Kidney (tissue), 14 donors: ENCODE results near the gene DNAJA2. TPM values are rescaled to one million over a fixed set of nuclear protein-coding genes. Genes with fewer than 3 reads are reported as not detected.

ENCODE experiments used
- DNase-seq, 5 donors: peaks; one replicate each; pipeline ENCODE4 v3.0.0-alpha.2; 2013 to 2020
- FAIRE-seq: peaks from 2 replicates; lab custom pipeline; 2012; peaks lifted over from hg19 to GRCh38; lab: Jason Lieb, UNC
- H3K27ac ChIP-seq, 2 donors: one replicate each; pipeline ENCODE4 v1.7.0; 2013; ENCODE audit warnings: low read depth in 2 of 2, low read length in 2 of 2, inconsistent platforms in 1 of 2
- H3K27me3 ChIP-seq: one replicate; pipeline ENCODE4 v1.7.1; 2013; ENCODE audit warnings: low read length, inconsistent platforms; ENCODE audit not compliant: control insufficient read depth, insufficient read depth
- H3K36me3 ChIP-seq, 3 donors: one replicate each; pipeline versions ENCODE4 v1.7.0 to v1.7.1; 2013; ENCODE audit warnings: low read length in 3 of 3, control low read depth in 1 of 3, inconsistent platforms in 1 of 3; ENCODE audit not compliant: insufficient read depth in 3 of 3, control insufficient read depth in 2 of 3
- H3K4me1 ChIP-seq, 3 donors: one replicate each; pipeline versions ENCODE4 v1.7.0 to v1.7.1; 2013; ENCODE audit warnings: low read length in 3 of 3, inconsistent platforms in 1 of 3, low read depth in 1 of 3; ENCODE audit not compliant: control insufficient read depth in 2 of 3, insufficient read depth in 2 of 3
- H3K4me3 ChIP-seq, 3 donors: one replicate each; pipeline versions ENCODE4 v1.7.0 to v1.8.1; 2013; ENCODE audit warnings: low read length in 3 of 3, control low read depth in 1 of 3, inconsistent platforms in 1 of 3
- H3K9ac ChIP-seq, 3 donors: one replicate each; pipeline versions ENCODE4 v1.7.0 to v1.7.1; 2013; ENCODE audit warnings: low read length in 3 of 3, control low read depth in 1 of 3, inconsistent platforms in 1 of 3
- H3K9me3 ChIP-seq, 3 donors: one replicate each; pipeline versions ENCODE4 v1.7.0 to v1.7.1; 2013; ENCODE audit warnings: low read length in 3 of 3, control low read depth in 1 of 3, inconsistent platforms in 1 of 3; ENCODE audit not compliant: control insufficient read depth in 2 of 3, insufficient read depth in 1 of 3
- intact Hi-C: fragments of 100-400 bp; cut with DNase I; formaldehyde crosslinking; loops from one replicate; pipeline ENCODE4 v1.11.1; 2022
- polyA plus RNA-seq: library from polyadenylated mRNA; stranded (reverse); fragments of 350-450 nt; fragmentation: Illumina TruSeq; extraction: RNeasy Lipid Tissue Mini Kit (QIAGEN cat#74804); gene quantifications from one replicate; pipeline ENCODE4 v1.2.3, GENCODE V29; 2014; ENCODE audit warnings: low read depth, low replicate concordance; ENCODE audit not compliant: insufficient read depth
- total RNA-seq: library from RNA; stranded (reverse); fragmentation: NEBNext Ultra II Directional; extraction: Animal tissue kit (Norgen Biotek cat#: 25700); gene quantifications from one replicate; pipeline ENCODE4 v1.2.1, GENCODE V29; 2021
- TF ChIP-seq, protein P1 (sequence below): IDR thresholded peaks from 3 replicates; pipeline ENCODE4 v1.5.1; 2012; ENCODE audit warnings: mild to moderate bottlenecking, moderate library complexity, borderline replicate concordance; ENCODE audit not compliant: insufficient read depth; ENCODE audit errors: extremely low read depth
- donor health status: control.
- donor health status: control.
- donor health status: control.
- donor health status: control.
- donor health status: control.
- donor health status: DM: yes; HTN: yes; CAD: no.
- donor health status: Normal renal cell carcinoma (clear cell type).

The DNAJA2 gene
- total and polyA plus RNA-seq, 2 donors from 2014 or later = 47.3 to 54.4 TPM

DNA sequence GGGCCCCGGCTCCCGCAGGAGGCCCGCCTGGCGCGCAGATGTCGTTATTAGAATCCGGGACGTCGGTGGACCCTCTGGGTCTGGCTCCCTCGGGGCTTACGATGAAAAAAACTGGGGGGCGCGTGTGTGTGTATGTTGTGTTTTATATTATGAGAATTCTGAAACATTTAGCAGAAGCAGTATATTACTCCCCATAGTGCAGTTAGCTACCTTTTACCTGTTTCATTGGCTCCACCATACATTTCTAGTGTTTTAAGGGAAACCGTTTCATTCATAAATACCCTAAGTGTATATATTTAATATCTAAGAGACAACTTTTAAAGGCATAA, 486 bp upstream of the DNAJA2 start:
- no peaks in the 10 kb centered on the region for H3K27me3 ChIP-seq
- DNase-seq (no peak), FAIRE-seq (no peak)
- intact Hi-C loops = no loop called here
- no peaks in the 10 kb centered on the region for H3K9me3 ChIP-seq
- peaks cover 5 to 18% (median 11%) of the 10 kb centered on the region in 3 donors for H3K4me1 ChIP-seq
- H3K4me3 ChIP-seq = peak overlapping the region; percentile 69 to 76 (median 69)
- TF ChIP-seq, protein P1, sequence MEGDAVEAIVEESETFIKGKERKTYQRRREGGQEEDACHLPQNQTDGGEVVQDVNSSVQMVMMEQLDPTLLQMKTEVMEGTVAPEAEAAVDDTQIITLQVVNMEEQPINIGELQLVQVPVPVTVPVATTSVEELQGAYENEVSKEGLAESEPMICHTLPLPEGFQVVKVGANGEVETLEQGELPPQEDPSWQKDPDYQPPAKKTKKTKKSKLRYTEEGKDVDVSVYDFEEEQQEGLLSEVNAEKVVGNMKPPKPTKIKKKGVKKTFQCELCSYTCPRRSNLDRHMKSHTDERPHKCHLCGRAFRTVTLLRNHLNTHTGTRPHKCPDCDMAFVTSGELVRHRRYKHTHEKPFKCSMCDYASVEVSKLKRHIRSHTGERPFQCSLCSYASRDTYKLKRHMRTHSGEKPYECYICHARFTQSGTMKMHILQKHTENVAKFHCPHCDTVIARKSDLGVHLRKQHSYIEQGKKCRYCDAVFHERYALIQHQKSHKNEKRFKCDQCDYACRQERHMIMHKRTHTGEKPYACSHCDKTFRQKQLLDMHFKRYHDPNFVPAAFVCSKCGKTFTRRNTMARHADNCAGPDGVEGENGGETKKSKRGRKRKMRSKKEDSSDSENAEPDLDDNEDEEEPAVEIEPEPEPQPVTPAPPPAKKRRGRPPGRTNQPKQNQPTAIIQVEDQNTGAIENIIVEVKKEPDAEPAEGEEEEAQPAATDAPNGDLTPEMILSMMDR = no peak
- H3K36me3 ChIP-seq = peaks cover 0 to 5% (median 3%) of the 10 kb centered on the region in 3 donors
- peak overlapping the region; percentile 96 to 97 for H3K27ac ChIP-seq
- peak overlapping the region; percentile 58 to 86 (median 67) for H3K9ac ChIP-seq

DNA sequence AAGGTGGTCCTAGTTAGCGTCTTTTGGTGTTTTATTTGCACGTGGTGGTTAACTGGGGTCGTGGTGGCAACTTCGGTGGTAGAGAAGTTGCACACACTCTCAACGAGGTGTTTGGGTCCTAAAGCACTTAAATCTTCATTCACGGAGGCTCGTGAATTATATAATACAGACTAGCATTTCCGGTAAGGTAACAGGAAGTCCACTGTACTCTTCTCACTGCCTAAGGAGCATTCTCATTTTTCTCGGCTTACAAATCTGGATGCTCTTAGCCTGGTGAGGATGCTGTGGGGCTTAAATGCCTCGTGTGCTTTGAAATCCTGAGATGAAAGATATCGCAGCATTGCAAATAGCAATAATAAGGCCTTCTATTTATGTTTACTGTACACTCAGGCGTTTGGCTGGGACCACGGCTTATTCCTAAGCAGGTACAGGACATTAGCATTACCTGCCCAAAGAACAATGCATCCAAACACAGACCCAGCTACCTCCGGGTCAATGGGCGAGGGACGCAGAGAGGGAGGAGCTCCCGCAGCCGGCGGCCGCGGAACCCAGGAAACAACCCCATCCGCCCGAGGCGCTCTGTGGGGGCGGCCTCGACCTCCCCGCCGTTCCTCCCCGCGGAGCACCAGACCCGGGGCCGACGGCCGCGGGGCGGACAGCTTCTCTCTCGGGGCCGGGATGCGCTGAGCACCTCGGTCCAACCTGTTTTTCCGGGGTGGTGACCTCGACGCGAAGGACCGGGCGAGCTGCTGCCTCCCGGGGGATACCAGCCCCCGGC, 856 bp downstream of the DNAJA2 start:
- TF ChIP-seq, protein P1 = no peak
- H3K27ac ChIP-seq = peak overlapping the region; percentile 96 to 97
- peaks cover 5 to 18% (median 11%) of the 10 kb centered on the region in 3 donors for H3K4me1 ChIP-seq
- FAIRE-seq (no peak), DNase-seq (peak; percentile 46 to 84 (median 63))
- peak overlapping the region; percentile 45 to 77 (median 60) for H3K9ac ChIP-seq
- H3K36me3 ChIP-seq = peaks cover 3 to 17% (median 5%) of the 10 kb centered on the region in 3 donors
- H3K9me3 ChIP-seq = no peaks in the 10 kb centered on the region
- intact Hi-C loops = no loop called here
- no peaks in the 10 kb centered on the region for H3K27me3 ChIP-seq
- H3K4me3 ChIP-seq = peak overlapping the region; percentile 76 to 91 (median 81)

DNA sequence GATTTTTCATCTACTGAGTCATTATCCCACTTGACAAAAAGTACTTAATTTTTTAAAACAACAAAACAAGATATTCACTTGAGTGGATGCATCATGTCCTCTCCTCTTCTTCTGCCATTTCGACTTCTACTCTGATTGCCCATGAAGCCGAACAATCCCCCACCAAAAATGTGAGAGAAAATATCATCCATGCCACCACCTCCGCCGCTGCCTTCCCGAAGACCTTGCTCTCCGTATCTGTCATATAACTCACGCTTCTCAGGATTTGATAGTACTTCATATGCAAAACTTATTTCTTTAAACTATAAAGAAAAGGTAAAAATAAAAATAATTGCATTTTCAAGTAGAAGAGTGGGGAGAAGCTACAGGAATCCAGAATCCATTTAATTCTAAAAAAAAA, 2.2 kb downstream of the DNAJA2 start:
- Histone ChIP-seq H3K36me3 (peaks cover 6 to 30% (median 14%) of the 10 kb centered on the region in 3 donors), H3K9ac (no peak overlapping the region)

More for the DNA sequence above, 2.2 kb downstream of the DNAJA2 start:
- Histone ChIP-seq H3K4me3 (no peak overlapping the region), H3K27ac (no peak overlapping the region), H3K9me3 (no peaks in the 10 kb centered on the region), H3K27me3 (no peaks in the 10 kb centered on the region), H3K4me1 (peaks cover 5 to 18% (median 11%) of the 10 kb centered on the region in 3 donors)
- no peak for FAIRE-seq
- intact Hi-C loops = no loop called here
- TF ChIP-seq, protein P1 = no peak
- no peak for DNase-seq
